Neural progenitor cell (in vitro differentiated cells): Measurements from ENCODE around the gene SURF4. TPM values are rescaled to one million over a fixed set of nuclear protein-coding genes. Genes with fewer than 3 reads are reported as not detected.

Experiments
- DNase-seq: peaks from one replicate; pipeline ENCODE4 v3.0.0-alpha.2; 2016; ENCODE audit warnings: low spot score
- H2AFZ ChIP-seq: fragments of 200-600 bp; sonication (generic); replicated peaks from 2 replicates; pipeline ENCODE4 v1.6.1; 2016; ENCODE audit warnings: antibody characterized with exemption
- H3F3A ChIP-seq: fragments of 200-600 bp; sonication (generic); 2 replicates; pipeline ENCODE4 v1.6.1; 2016; ENCODE audit warnings: antibody characterized with exemption, low read depth
- H3K27ac ChIP-seq: fragments of 200-600 bp; sonication (generic); 2 replicates; pipeline ENCODE4 v1.5.1; 2016; ENCODE audit warnings: mild to moderate bottlenecking
- H3K27me3 ChIP-seq: fragments of 200-600 bp; sonication (generic); 2 replicates; pipeline ENCODE4 v1.6.1; 2016; ENCODE audit warnings: mild to moderate bottlenecking, moderate library complexity
- H3K36me3 ChIP-seq: fragments of 200-600 bp; sonication (generic); 2 replicates; pipeline ENCODE4 v1.5.1; 2016
- H3K4me1 ChIP-seq: fragments of 200-600 bp; sonication (generic); 2 replicates; pipeline ENCODE4 v1.6.1; 2016; ENCODE audit warnings: mixed run types
- H3K4me2 ChIP-seq: fragments of 200-600 bp; sonication (generic); 2 replicates; pipeline ENCODE4 v1.6.1; 2016
- H3K4me3 ChIP-seq: fragments of 200-600 bp; sonication (generic); 2 replicates; pipeline ENCODE4 v1.5.1; 2016
- H3K79me2 ChIP-seq: fragments of 200-600 bp; sonication (generic); 2 replicates; pipeline ENCODE4 v1.6.1; 2016; ENCODE audit warnings: low read depth
- H3K9ac ChIP-seq: fragments of 200-600 bp; sonication (generic); 2 replicates; pipeline ENCODE4 v1.6.1; 2016
- H3K9me3 ChIP-seq: fragments of 200-600 bp; sonication (generic); 2 replicates; pipeline ENCODE4 v1.5.1; 2016; ENCODE audit warnings: low read depth
- H4K20me1 ChIP-seq: fragments of 200-600 bp; sonication (generic); 2 replicates; pipeline ENCODE4 v1.6.1; 2016; ENCODE audit warnings: low read depth
- H3K27ac Mint-ChIP-seq: 3 replicates; pipeline ENCODE4 v1.8.0; 2021; ENCODE audit warnings: mixed read lengths
- H3K27me3 Mint-ChIP-seq: 2 replicates; pipeline ENCODE4 v1.8.0; 2022; ENCODE audit warnings: low read depth, mild to moderate bottlenecking, inconsistent platforms, moderate library complexity, mixed read lengths; ENCODE audit not compliant: insufficient read depth
- H3K36me3 Mint-ChIP-seq: 3 replicates; pipeline ENCODE4 v1.8.0; 2021; ENCODE audit warnings: mixed read lengths
- H3K4me1 Mint-ChIP-seq: 3 replicates; pipeline ENCODE4 v1.8.0; 2021; ENCODE audit warnings: mixed read lengths
- H3K4me3 Mint-ChIP-seq: 3 replicates; pipeline ENCODE4 v1.8.0; 2021; ENCODE audit warnings: mild to moderate bottlenecking, moderate library complexity, mixed read lengths
- H3K9me3 Mint-ChIP-seq: 3 replicates; pipeline ENCODE4 v1.8.0; 2020; ENCODE audit warnings: mixed read lengths
- EZH2 ChIP-seq: fragments of 200-600 bp; sonication (generic); IDR thresholded peaks from 2 replicates; pipeline ENCODE4 v1.6.1; 2017; ENCODE audit warnings: antibody characterized with exemption, mild to moderate bottlenecking, moderate library complexity
- EZH2phosphoT487 ChIP-seq: fragments of 200-600 bp; sonication (generic); IDR thresholded peaks from 2 replicates; pipeline ENCODE4 v1.6.1; 2017; ENCODE audit warnings: antibody characterized with exemption
- total RNA-seq: library from RNA; depleted of rRNA; stranded (reverse); fragments of >200 nt; gene quantifications from 2 replicates; pipeline ENCODE4 v1.2.3, GENCODE V29; 2015; ENCODE audit warnings: low replicate concordance
- TF ChIP-seq, protein P1 (sequence below): fragments of 200-600 bp; sonication (generic); IDR thresholded peaks from 2 replicates; pipeline ENCODE4 v1.5.1; 2017; ENCODE audit warnings: antibody characterized with exemption, mild to moderate bottlenecking

SURF4 gene
- total RNA-seq, 1 donor from 2014 or later, result 102 TPM

DNA sequence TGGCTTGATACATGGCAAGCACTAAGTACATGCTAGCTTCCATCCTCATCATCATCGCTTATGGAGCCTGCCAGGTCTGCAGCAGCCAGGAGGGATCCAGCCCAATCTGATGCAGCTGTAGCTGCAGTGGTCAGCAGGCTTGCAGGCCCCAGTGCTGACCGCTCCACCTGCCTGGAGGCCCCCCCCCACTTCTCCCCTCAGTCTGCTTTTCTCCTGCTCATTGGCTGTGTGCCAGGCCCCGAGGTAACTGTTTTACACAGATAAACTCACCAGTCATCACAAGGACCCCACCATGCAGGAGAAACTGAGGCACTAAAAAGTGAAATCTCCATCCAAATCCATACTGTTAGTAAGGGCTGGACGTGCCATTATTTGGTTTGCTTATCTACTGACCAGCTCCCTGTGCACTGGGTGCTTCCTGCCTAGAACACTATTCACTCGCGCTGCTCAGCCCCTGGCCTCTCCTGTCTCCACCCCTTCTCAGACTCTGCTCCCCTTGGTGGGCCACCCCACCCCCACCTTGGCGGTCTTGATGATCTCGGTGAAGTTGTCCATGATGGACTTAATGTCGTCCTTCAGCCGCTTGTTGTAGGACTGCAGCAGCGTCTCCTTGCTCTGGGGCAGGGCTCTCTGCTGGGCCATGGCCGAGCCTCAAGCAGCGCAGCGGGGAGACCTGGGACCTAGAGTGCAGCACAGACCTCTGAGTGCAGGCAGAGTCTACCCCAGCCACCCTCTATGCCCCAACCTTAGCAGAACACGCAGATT is 29.7 kb downstream of the SURF4 start:
- H3K27ac ChIP-seq, result no peak overlapping the region
- H3K36me3 ChIP-seq, result peaks cover 22% of the 10 kb centered on the region

DNA sequence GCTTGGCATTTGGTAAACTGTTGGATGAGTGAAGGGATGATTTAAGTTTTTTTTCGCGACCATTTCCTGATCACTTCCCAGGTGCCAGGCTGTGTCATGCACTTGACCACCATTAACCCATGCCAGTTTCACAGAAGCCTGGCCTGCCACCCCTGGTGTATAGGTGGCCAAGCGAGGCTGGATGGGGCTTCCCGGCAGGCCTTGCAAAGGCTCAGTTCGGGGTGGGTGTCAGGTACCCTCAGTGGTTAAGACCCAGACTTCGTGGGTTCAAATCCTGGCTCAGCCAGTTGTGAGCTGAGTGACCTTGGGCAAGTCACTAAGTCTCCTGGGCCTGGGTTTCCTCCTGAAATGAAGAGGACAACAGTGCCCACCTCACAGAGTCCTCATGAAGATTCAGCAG is 30.3 kb downstream of the SURF4 start:
- H3K27ac Mint-ChIP-seq, result no peak overlapping the region
- H3K4me3 Mint-ChIP-seq, result peak overlapping the region; percentile 98
- Histone ChIP-seq H3K4me1 (peaks cover 15% of the 10 kb centered on the region), H3K9ac (no peak overlapping the region), H3K9me3 (no peaks in the 10 kb centered on the region), H3K79me2 (peaks cover 53% of the 10 kb centered on the region), H3K27me3 (no peaks in the 10 kb centered on the region), H3K4me3 (no peak overlapping the region), H4K20me1 (peaks cover 50% of the 10 kb centered on the region), H2AFZ (no peak overlapping the region), H3K4me2 (no peak overlapping the region), H3K36me3 (peaks cover 16% of the 10 kb centered on the region), H3K27ac (no peak overlapping the region), H3F3A (peaks cover 31% of the 10 kb centered on the region)
- DNase-seq, result no peak
- H3K9me3 Mint-ChIP-seq, result no peaks in the 10 kb centered on the region
- H3K36me3 Mint-ChIP-seq, result peaks cover 26% of the 10 kb centered on the region
- peaks cover 25% of the 10 kb centered on the region for H3K4me1 Mint-ChIP-seq
- peaks cover 17% of the 10 kb centered on the region for H3K27me3 Mint-ChIP-seq
- TF ChIP-seq EZH2phosphoT487, result no peak
- TF ChIP-seq, protein P1, sequence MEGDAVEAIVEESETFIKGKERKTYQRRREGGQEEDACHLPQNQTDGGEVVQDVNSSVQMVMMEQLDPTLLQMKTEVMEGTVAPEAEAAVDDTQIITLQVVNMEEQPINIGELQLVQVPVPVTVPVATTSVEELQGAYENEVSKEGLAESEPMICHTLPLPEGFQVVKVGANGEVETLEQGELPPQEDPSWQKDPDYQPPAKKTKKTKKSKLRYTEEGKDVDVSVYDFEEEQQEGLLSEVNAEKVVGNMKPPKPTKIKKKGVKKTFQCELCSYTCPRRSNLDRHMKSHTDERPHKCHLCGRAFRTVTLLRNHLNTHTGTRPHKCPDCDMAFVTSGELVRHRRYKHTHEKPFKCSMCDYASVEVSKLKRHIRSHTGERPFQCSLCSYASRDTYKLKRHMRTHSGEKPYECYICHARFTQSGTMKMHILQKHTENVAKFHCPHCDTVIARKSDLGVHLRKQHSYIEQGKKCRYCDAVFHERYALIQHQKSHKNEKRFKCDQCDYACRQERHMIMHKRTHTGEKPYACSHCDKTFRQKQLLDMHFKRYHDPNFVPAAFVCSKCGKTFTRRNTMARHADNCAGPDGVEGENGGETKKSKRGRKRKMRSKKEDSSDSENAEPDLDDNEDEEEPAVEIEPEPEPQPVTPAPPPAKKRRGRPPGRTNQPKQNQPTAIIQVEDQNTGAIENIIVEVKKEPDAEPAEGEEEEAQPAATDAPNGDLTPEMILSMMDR, result no peak
- no peak for TF ChIP-seq EZH2

More for the DNA sequence above, 29.7 kb downstream of the SURF4 start:
- H3K9me3 ChIP-seq, result no peaks in the 10 kb centered on the region
- TF ChIP-seq EZH2phosphoT487 (no peak), EZH2 (no peak)
- TF ChIP-seq, protein P1, result no peak
- H3K9ac ChIP-seq, result no peak overlapping the region
- no peaks in the 10 kb centered on the region for H3K9me3 Mint-ChIP-seq
- no peak for DNase-seq
- peaks cover 37% of the 10 kb centered on the region for H3F3A ChIP-seq
- H3K4me1 ChIP-seq, result peaks cover 15% of the 10 kb centered on the region
- H3K79me2 ChIP-seq, result peaks cover 54% of the 10 kb centered on the region
- peak overlapping the region; percentile 88 for H3K4me2 ChIP-seq
- peaks cover 16% of the 10 kb centered on the region for H3K27me3 Mint-ChIP-seq
- H3K27me3 ChIP-seq, result no peaks in the 10 kb centered on the region
- H2AFZ ChIP-seq, result no peak overlapping the region
- no peak overlapping the region for H3K27ac Mint-ChIP-seq
- peaks cover 25% of the 10 kb centered on the region for H3K36me3 Mint-ChIP-seq
- peaks cover 56% of the 10 kb centered on the region for H4K20me1 ChIP-seq
- H3K4me3 Mint-ChIP-seq, result peak overlapping the region; percentile 98
- peaks cover 25% of the 10 kb centered on the region for H3K4me1 Mint-ChIP-seq
- peak overlapping the region; percentile 77 for H3K4me3 ChIP-seq

DNA sequence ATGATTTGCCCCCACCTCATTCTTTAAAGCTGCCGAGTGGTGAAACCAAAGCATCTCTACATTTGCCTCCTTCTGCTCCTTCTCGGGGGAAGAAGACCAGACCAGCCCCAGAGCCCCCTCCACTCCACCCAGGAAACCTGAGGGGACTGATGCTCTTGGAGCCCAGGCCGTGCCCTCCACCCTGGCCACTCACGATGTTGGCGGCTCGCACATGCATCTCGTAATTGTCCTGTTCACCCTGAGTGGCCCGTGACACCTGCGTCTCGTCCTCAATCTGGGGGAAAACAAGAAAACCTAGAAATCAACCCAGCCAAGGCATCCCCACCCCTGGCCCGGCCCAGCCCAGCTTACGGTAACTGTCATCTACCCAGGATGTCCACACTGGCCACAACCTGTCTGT is 30.9 kb downstream of the SURF4 start:
- H3K9me3 Mint-ChIP-seq, result no peaks in the 10 kb centered on the region
- TF ChIP-seq, protein P1, result no peak
- TF ChIP-seq EZH2, result no peak
- TF ChIP-seq EZH2phosphoT487, result no peak
- Histone ChIP-seq H3K4me2 (no peak overlapping the region), H3K4me1 (peaks cover 13% of the 10 kb centered on the region), H3K27me3 (no peaks in the 10 kb centered on the region), H2AFZ (no peak overlapping the region), H3F3A (peaks cover 25% of the 10 kb centered on the region), H3K9me3 (no peaks in the 10 kb centered on the region), H3K27ac (no peak overlapping the region), H3K9ac (no peak overlapping the region), H3K4me3 (no peak overlapping the region), H4K20me1 (peaks cover 45% of the 10 kb centered on the region), H3K36me3 (peaks cover 10% of the 10 kb centered on the region), H3K79me2 (peaks cover 47% of the 10 kb centered on the region)
- H3K4me3 Mint-ChIP-seq, result peak overlapping the region; percentile 48
- peaks cover 22% of the 10 kb centered on the region for H3K4me1 Mint-ChIP-seq
- DNase-seq, result no peak
- no peak overlapping the region for H3K27ac Mint-ChIP-seq
- H3K27me3 Mint-ChIP-seq, result peaks cover 15% of the 10 kb centered on the region
- peaks cover 24% of the 10 kb centered on the region for H3K36me3 Mint-ChIP-seq
